MM.1S (cell line): ENCODE results near the gene MPP3.

Source experiments
- CTCF ChIP-seq: fragments of 300-600 bp; sonication (generic); IDR thresholded peaks from 2 replicates; pipeline ENCODE4 v1.5.1; 2016; ENCODE audit warnings: antibody characterized with exemption, low read length, mixed read lengths
- EZH2 ChIP-seq: fragments of 300-600 bp; sonication (generic); optimal IDR thresholded peaks from 2 replicates; pipeline ENCODE3; 2017; ENCODE audit warnings: low read depth, mild to moderate bottlenecking, antibody characterized with exemption, low read length, mixed read lengths
- EZH2phosphoT487 ChIP-seq: fragments of 300-600 bp; sonication (generic); IDR thresholded peaks from 2 replicates; pipeline ENCODE4 v1.6.1; 2018; ENCODE audit warnings: antibody characterized with exemption, low read length

GRCh38 chr17:43874293-43874692 is 41.3 kb upstream of the MPP3 start:
- no peak for TF ChIP-seq CTCF
- TF ChIP-seq EZH2phosphoT487, result no peak
- no peak for TF ChIP-seq EZH2
